Stimulated activated CD4-positive, alpha-beta T cell treated with anti-CD3 and anti-CD28 coated beads, Interleukin-2, amount 100 ng/mL, for 4 hours (primary cell): ENCODE results near the gene BOLA1.
"Not testable (repeated sequence)": the region's sequence is repeated elsewhere in the genome, so short reads cannot be mapped to it uniquely, and the experiment has no call there.

Experiments
- DNase-seq: peaks from one replicate; pipeline ENCODE4 v3.0.0-alpha.2; 2020; ENCODE audit warnings: low read depth

Gene BOLA1

GRCh38 chr1:149931212-149931790 lies 31.9 kb downstream of the BOLA1 start:
- DNase-seq, result no peak

- DNase-seq, result no peak
These were observed 33.1 kb downstream of the BOLA1 start for GRCh38 chr1:149932474-149932873.

DNA sequence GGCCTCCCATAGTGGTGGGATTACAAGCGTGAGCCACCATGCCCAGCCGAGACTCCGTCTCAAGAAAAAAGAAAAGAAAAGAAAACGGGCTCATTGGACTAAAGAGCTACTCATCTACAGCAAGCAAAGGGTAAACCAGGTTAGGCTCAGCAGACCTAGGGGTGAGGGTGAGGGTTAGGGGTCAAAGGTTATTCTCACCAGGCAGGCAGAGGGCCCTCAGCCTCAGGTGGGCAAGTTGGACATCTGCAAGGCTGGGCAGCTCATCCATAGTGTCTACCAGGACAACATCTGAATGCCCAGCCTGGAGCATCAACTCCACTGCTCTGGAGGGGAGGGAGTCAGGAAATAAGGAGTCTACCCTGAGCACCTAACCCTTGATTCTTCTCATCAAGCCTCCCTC lies 33.8 kb downstream of the BOLA1 start:
- DNase-seq, result no peak

GRCh38 chr1:149934356-149934755 lies 35.0 kb downstream of the BOLA1 start:
- DNase-seq, result no peak

- no peak for DNase-seq
These were observed 37.0 kb downstream of the BOLA1 start, which contains the start of gene MTMR11 for GRCh38 chr1:149936170-149936991. MTMR11 (minus strand) TSS chr1:149936879; CDS start chr1:149936647, 232 bp downstream.

- no peak for DNase-seq
These were observed 37.8 kb downstream of the BOLA1 start for GRCh38 chr1:149936992-149937705.

DNA sequence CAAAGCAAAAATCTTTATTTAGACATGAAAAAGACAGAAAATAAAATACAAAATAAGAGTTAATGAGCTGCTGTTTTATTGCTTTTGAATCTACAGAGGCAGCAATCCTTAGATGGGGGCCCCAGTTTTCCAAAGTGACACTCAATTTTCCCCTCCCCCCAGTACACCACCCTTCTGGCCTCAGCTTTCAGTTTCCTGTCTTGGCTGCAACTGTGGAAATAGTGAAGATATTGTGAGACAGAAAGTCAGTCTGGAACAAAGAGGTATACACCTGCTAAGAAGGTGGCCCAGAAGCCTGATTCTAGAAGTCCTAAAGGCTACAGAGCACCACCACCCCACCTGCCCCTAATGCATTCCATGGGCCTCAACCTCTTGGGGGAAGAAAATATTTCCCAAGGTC lies 38.4 kb downstream of the BOLA1 start:
- no peak for DNase-seq

- DNase-seq, result not testable (repeated sequence)
These were observed 39.3 kb downstream of the BOLA1 start for GRCh38 chr1:149938668-149939003.

- DNase-seq, result no peak
These were observed 41.1 kb downstream of the BOLA1 start for GRCh38 chr1:149940427-149940826.

DNA sequence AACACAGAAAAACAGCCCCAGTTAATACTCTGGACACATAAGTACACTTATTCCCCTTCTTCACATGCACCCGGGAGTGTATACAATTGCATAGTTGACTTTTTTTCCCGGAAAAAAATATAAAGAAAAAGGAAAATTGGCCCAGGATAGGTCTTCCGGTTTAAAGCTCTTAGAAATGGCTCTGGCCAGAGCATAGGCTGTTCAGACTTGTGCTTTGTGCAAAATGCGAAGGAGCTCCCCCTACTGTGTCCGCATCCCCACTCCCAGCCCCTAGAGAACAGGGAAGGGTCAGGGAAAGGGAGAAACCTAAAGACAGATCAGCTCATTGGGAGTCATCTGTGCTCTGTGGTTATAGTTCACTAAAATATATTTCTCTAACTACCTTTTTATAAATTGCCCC lies 42.8 kb downstream of the BOLA1 start:
- no peak for DNase-seq

GRCh38 chr1:149942885-149943284 lies 43.5 kb downstream of the BOLA1 start:
- DNase-seq, result no peak

GRCh38 chr1:149945206-149945605 lies 45.8 kb downstream of the BOLA1 start:
- no peak for DNase-seq

- no peak for DNase-seq
These were observed 50.5 kb downstream of the BOLA1 start for GRCh38 chr1:149949911-149950310.
